ENCODE results near the gene ZWILCH.
"Not testable (repeated sequence)": the region's sequence is repeated elsewhere in the genome, so short reads cannot be mapped to it uniquely, and the experiment has no call there.

Gene ZWILCH

DNA sequence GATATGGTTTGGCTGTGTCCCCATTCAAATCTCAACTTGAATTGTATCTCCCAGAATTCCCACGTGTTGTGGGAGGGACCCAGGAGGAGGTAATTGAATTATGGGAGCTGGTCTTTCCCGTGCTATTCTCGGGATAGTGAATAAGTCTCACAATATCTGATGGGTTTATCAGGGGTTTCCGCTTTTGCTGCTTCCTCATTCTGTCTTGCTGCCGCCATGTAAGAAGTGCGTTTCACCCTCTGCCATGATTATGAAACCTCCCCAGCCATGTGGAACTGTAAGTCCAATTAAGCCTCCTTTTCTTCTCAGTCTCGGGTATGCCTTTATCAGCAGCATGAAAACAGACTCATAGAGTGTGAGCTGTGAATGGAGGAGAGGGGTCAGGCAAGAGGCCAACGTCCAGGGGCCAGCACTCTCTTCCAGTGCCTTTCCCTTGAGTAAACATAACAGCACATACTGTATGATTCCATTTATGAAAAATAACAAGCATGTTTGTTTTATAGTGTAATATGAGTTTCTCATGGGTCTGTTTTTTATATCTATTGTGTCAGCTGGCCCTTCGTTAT is 76.9 kb downstream of the ZWILCH start:
- DNase-seq (ENCODE audit: extremely low read depth, low read depth): no peak
- H3K4me3 ChIP-seq (replicated peaks; ENCODE audit: low read depth, low read length): no peak overlapping the region
- no peak for TF ChIP-seq CTCF (IDR thresholded peaks at IDR 0.05; ENCODE audit: low read depth, low read length, missing control alignments)

DNA sequence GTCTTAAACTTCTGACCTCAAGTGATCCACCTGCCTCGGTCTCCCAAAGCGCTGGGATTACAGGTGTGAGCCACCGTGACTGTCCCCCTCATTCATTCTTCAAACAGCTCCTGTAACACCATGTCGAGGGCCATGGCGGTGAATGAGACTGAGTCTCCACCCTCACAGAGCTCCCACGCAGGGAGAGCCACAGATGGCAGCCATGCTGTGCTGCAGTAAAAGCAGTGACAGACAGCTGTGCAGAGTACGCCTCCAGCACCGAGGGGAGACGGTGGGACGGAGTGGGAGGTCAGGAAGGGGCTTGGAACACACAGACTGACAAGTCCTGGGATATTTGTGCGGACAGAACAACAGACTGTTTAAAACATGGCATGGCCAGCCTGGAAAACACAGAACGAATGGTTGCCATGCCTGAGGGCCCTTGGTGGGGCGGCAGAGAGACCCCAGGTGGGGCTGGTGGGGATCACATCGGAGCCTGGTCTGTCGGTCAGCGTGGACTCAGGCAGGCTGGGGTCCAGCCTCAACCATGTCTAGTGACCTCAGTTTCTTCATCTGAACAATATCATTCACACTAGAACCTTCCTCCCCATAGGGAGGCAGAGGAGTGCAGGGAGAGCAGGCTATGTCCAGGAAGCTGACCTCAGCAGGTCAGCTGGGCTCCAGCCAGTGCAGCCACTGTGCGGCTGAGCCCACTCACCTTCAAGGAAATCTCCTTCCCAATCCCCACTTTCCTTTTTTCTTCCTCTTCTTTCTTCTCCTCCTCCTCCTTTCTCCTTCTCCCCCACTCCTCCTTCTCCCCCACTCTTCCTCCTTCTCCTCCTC is 81.2 kb downstream of the ZWILCH start:
- no peak overlapping the region for H3K4me3 ChIP-seq (replicated peaks; ENCODE audit: low read depth, low read length)
- no peak for TF ChIP-seq CTCF (IDR thresholded peaks at IDR 0.05; ENCODE audit: low read depth, low read length, missing control alignments)
- no peak for DNase-seq (ENCODE audit: extremely low read depth, low read depth)

- DNase-seq (ENCODE audit: extremely low read depth, low read depth): no peak
- H3K4me3 ChIP-seq (replicated peaks; ENCODE audit: low read depth, low read length): no peak overlapping the region
- no peak for TF ChIP-seq CTCF (IDR thresholded peaks at IDR 0.05; ENCODE audit: low read depth, low read length, missing control alignments)
Observed at GRCh38 chr15:66587020-66587419, 81.9 kb downstream of the ZWILCH start.

DNA sequence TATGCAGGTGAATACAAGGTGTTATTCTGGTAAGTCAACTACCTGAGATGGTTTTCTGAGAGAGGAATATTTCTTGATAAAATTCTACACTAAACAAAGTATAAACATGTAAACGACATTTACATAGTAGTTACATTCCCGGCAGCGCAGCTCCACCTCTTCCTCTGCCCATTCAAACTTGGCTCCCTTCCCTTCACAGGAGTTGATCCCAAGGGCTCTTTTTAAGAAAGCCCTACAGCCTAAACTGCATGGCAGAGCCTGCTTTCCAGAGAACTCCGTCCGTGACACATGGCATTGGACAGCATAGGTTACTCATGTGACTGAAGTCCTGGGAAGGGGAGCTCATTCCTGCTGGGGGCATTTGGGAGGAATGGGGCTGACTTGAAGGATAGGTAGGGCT is 82.6 kb downstream of the ZWILCH start:
- no peak for TF ChIP-seq CTCF (IDR thresholded peaks at IDR 0.05; ENCODE audit: low read depth, low read length, missing control alignments)
- no peak for DNase-seq (ENCODE audit: extremely low read depth, low read depth)
- H3K4me3 ChIP-seq (replicated peaks; ENCODE audit: low read depth, low read length): no peak overlapping the region

DNA sequence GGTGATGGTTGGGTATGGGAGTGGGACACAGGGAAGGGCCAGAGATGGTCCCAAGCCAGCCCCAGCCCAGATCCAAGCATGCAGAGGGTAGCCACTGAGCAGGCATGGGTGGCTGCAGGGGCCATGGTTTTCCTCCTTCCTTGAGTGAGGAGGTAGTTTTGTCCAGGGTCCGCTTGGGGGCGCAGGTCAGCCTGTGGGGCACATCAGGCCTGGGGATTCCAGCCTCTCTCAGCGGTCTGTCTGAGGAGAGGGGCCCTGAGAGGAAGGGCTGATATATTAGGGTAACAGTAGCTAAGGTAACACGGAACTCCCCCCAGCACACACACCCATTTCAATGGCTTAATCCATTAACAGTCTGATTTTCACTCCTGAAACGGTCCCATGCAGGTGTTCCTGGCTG is 83.4 kb downstream of the ZWILCH start:
- H3K4me3 ChIP-seq (replicated peaks; ENCODE audit: low read depth, low read length): no peak overlapping the region
- no peak for DNase-seq (ENCODE audit: extremely low read depth, low read depth)
- TF ChIP-seq CTCF (IDR thresholded peaks at IDR 0.05; ENCODE audit: low read depth, low read length, missing control alignments): no peak

DNA sequence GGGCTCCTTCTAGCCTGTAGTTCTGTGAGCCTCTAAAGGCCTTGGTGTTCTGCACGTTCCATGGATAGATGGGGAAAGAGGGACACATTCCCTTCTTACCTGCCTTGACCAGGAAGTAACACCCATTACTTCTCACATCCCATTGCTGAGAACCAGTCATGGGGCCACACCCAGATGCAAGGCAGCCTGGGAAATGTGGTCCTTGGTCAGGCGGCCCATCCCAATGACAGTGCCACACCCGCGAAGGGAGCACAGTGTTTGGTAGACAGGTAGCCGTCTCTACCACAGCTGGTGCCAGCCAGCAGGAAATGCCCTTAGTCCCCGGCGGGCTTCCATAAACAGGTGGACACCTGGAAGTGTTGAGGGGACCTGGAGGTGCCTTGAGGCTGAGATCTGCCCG is 83.8 kb downstream of the ZWILCH start:
- TF ChIP-seq CTCF (IDR thresholded peaks at IDR 0.05; ENCODE audit: low read depth, low read length, missing control alignments): no peak
- DNase-seq (ENCODE audit: extremely low read depth, low read depth): no peak
- no peak overlapping the region for H3K4me3 ChIP-seq (replicated peaks; ENCODE audit: low read depth, low read length)

GRCh38 chr15:66589429-66589828 is 84.3 kb downstream of the ZWILCH start:
- DNase-seq (ENCODE audit: extremely low read depth, low read depth); H3K4me3 ChIP-seq (replicated peaks; ENCODE audit: low read depth, low read length): not testable (repeated sequence)
